HUDEP-2 (cell line): ENCODE data around the gene GSK3A.

ENCODE experiments used
- DNase-seq, 76 experiments: peaks; one replicate each; lab custom pipeline; 2025; ENCODE audit not compliant: unreplicated experiment in 76 of 76; lab: John Stamatoyannopoulos, UW

The GSK3A gene

DNA sequence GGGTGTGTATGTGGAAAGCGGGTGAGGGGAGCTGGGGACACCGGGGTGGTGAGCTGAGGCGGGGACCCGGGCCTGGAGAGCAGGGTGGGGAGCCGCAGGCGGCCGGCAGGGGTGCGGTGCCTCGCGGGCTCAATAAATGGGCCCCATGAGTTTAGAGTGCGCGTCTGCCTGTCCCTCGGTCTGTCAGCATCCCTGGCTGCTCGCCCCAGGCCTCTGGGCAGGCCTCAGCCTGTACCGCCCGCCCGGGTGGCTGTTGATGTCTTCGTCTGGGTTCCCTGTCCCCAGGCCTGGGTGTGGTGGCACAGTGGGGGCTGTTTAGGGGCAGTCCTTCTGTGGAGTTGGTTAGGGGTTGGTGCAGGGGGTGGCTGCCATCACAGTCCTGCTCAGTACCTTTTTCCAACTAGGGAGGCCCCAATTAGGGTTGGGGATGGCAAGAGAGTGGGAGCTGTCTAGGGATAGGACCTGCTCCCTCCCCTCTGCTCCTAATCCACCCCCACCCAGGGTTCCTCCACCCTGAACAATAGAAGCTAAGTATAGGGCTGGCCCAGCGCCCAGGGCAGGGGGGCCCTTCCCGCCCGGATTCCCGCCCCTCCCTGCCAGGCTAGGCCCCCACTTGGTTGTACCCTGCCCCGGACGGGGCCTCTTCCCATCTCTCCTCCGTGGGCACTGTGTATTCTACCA, 38.9 kb upstream of the GSK3A start:
- peak in 71 of 76 experiments; percentile 21 to 87 (median 73) for DNase-seq

DNA sequence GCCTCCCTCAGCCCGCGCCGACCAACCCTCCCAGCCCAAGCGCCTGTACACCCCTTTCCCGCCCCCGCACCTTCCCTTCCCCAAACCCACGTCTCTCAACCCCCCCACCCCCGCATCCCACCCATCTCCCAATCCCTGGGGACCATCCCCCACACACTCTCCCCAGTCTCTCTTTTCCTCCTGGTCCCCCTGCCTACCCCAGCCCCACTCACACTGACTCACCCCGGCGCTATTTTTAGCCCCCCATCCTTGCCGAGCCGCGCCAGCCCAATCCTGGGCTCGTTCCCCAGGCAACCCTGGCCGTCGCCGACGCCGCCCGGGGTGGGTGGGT, 38.4 kb upstream of the GSK3A start:
- DNase-seq, result peak in 3 of 76 experiments; percentile 68 to 79 (median 74)

DNA sequence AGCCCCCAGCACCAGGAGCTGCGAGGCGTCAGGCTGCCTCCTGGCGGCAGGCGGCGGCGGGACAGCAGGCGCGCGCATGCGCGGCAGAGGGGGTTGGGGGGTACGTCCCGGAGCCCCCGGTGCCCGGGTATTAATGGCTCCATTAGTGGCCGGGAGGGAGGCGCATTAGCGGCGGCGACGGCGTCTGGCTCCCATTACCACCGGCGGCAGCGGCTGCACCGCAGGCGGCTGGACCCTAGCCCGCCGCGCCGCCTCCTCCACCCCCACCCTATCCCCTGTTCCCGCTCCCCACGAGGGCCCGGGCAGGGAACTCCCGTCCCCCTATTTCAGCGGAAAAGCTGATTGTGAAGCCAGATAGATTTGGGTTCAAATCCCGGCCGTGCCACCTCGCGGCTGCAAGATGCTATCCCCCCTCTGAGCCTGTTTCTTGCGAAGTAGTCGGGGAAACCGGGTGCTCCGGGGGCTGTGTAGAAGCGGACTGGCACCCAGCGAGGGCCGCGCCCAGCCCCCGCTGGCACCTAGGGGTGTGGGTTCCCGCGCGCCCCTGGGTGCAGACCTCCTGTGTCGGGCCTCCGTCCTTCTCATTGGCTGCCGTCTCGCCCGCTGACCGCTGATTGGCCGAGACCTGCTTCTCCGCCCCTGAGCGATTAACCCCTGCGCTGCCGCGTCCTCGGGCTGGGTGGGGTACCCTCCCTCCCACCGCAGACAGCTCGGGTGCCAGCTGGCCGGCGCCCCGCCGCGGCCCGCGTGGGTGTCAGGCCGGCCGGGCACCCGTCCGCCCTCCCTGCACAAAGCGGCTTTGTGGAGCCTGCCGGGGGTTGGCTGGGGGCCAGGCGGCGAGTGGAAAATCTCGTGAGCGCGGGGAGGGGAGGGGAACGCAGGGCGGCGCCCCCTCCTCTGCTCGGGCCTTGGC, 37.8 kb upstream of the GSK3A start:
- peak; percentile 57 to 99 (median 98) for DNase-seq

DNA sequence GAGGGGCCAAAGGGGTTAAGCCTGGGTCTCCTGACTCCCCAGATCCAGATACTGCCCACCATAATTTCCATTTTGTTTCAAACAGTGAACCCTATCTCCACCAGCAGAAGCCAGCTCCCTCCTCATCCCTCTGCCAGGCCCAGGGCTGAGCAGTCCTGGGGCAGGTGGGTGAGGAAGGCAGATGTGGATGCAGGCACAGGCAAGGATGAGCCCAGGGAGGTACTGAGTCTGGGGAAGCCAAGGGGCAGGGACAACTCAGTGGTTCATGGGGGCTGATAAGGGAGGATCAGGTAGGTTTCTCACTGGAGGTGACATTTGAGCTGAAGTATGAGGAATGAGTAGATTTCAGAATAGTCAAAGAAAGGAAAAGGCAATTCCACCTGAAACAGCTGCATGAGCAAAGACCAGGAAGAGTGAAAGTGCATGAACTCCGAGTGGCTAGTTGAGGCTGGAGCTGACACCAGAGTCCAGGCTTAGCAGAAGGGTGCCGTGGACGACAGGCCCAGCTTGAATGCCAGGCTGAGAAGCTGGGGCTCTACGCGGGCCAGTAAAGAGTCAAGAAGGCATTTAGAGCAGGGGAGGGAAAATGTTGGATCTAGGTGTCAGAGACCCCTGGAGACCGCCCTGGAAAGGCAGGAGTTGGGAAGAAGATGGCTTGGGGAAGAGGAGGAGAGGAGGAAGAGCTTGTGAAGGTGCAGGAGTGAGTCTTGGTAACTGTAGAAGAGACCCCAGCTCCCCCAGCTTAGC, 36.9 kb upstream of the GSK3A start:
- DNase-seq, result peak in 3 of 76 experiments; percentile 57 to 68 (median 65)

DNA sequence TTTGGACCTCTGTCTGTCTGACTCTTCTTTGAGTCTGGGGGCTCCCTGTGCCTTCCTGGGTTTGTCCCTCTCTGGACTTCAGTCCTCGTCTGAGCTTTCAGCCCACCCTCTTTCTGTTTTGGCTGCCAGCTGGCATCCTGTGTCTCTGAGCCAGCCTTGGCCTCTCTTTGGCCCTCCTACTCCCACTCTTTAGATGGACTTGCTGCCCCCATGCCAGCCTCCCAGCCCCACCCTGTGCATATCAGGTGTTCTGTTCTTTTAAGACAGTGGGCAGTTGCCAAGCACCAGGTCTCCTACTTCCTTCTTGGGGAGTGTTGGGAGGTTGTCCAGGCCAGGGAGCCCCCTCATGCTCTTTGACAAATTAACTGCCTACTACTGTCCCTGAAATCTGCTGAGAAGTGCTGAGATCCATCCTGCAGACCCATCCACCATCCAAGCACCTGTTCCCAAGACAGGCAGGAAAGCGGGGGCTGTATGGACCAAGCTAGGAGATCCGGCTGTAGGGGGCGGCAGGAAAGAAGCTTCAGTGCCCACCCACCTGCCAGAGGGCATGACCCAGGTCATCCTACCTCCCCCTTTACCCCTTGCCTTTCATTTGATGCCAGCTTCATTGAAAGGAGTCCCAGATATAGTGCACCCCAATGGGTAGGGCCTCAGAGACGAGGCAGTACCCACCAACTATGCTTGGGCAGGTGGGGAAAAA, 36.2 kb upstream of the GSK3A start:
- no peak for DNase-seq

DNA sequence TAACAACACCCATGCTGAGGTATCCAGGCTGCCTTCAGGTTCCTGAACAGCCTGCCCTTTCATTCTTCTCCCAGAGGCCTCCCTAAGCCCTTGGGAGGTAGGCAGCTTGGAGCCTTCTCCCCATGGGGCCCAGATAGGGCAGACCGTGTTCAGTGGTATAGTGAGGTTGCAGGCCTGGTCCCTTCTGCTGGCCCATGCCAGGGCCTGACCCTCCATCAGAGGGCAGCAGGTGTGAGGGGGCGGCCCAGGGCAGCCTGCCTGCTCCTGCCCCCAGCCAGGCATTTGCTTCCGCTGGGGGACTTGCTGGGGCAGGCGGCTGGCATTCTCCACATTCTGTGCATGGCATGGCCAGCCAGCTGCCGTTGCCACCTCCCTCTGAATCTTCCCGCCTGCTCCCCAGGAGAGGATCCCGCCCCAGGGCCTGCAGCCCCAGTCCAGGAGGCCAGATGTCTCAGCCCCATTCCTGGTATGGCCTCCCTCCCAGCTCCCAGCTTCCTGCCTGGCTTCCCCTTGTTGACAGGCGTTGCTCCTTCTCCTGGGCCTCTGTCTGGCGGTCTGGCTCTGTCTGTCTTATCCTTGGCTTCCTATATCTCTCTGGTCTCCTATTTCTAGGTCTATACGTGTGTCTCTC, 35.5 kb upstream of the GSK3A start:
- no peak for DNase-seq

DNA sequence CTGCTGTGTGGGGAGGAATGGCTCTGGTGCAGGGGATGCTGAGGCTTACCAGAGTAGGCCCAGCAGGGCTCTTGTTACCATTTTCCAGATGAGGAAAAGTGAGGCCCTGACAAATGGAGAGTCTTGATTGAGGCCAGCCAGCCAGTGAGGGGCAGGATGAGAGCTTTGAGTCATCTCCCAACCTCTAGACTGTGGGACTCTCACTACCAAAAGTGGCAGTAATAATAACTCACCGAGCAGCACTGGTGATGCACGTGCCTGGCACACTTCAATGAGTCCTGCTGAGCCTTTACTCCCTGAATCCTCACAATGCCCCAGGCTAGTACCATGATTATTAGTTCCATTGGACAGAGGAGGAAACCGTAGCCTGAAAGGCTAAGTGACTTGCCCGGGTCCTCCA, 34.4 kb upstream of the GSK3A start:
- DNase-seq, result no peak

DNA sequence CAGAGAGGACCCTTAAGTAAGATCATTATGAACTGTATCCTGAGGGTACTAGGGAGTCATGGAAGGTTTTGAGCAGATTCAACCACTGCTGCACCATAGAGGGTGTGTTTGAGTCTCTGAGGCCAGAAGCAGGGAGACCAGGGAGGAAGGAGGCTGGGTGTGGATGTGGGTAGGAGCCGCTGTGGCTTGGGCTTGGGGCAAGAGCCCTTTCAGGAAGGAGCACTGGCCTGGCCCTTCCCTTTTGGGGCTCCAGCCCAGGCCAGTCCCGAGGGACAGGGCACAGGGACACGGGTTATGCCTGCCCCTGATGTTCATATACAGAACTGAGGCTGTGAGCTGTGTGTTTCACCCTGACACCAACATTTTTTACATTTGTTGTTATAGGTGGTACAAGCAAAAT, 33.9 kb upstream of the GSK3A start:
- DNase-seq, result no peak

DNA sequence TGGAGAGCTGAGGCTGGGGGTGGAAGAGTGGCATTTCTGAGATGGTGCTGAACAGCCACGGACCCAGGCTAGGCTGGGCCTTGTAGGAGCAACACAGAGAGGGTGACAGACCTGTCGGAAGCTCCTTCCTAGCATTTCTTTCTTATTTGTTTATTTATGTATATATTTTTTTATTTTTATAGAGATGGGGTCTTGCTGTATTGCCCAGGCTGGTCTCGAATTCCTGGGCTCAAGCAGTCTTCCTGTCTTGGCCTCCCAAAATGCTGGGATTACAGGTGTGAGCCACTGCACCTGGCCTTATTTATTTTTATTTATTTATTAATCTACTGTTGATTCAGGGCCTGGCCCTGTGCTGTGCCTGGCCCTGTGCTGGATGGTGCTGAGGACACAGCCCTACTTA, 33.1 kb upstream of the GSK3A start:
- DNase-seq, result no peak

DNA sequence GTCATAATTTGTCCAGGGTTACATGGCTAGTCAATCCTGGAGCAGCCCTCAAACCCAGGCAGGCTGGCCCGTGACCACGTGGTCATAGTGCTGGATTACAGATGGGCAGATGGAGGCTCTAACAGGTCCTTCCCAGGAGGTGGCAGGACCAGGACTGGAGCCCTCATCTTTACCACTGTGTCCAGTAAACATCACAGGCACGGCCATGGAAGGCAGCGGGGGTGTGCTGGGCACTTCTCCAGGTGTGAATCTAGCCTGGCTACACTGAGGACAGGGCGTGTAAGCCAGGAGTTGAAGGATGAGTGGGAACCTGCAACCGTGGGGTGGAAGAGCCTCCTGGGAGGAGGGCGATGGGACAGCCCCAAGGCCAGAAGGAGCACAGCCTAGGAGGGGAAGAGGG, 32.7 kb upstream of the GSK3A start:
- no peak for DNase-seq

DNA sequence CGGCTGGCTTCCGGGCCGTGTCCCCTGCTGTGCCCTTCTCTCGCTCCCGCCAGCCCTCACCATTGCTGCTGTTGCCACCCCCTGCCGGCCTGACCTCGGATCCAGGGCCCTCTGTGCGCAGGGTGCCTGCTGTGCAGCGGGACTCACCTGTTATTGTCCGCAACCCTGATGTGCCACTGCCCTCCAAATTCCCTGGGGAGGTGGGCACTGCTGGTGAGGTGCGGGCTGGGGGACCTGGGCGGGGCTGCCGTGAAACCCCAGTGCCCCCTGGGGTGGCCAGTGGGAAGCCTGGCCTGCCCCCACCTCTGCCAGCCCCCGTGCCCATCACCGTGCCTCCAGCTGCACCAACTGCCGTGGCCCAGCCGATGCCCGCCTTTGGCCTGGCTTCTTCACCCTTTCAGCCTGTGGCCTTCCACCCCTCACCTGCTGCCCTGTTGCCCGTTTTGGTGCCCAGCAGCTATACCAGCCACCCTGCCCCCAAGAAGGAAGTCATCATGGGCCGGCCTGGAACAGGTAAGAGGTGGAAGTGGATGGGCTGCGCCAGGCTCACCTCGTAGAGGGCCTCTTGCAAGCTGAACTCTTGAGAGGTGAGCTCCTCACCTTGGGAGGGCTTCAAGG, 31.8 kb upstream of the GSK3A start:
- DNase-seq, result no peak

DNA sequence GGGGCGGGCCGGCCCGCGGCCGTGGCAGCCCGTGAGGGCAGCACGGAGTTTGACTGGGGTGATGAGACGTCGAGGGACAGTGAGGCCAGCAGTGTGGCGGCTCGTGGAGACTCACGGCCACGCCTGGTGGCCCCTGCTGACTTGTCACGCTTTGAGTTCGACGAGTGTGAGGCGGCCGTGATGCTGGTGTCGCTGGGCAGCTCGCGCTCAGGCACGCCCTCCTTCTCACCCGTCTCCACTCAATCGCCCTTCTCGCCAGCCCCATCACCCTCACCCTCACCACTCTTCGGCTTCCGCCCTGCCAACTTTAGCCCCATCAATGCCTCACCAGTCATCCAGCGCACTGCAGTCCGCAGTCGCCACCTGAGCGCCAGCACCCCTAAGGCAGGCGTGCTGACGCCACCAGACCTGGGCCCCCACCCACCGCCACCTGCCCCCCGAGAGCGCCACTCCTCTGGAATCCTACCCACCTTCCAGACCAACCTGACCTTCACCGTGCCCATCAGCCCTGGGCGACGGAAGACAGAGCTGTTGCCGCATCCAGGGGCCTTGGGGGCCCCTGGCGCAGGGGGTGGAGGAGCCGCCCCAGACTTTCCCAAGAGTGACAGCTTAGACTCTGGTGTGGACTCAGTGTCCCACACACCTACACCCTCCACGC, 31.1 kb upstream of the GSK3A start:
- DNase-seq, result no peak

DNA sequence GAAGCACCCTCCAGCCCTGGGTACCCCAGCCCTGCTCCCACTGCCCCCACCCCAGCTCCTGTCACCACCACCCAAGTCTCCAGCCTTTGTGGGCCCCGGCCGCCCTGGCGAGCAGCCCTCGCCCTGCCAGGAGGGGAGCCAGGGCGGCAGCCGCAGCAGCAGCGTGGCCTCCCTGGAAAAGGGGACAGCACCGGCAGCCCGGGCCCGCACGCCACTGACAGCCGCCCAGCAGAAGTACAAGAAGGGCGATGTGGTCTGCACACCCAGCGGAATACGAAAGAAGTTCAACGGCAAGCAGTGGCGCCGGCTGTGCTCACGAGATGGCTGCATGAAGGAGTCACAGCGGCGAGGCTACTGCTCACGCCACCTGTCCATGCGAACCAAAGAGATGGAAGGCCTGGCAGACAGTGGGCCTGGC, 30.6 kb upstream of the GSK3A start:
- no peak for DNase-seq

DNA sequence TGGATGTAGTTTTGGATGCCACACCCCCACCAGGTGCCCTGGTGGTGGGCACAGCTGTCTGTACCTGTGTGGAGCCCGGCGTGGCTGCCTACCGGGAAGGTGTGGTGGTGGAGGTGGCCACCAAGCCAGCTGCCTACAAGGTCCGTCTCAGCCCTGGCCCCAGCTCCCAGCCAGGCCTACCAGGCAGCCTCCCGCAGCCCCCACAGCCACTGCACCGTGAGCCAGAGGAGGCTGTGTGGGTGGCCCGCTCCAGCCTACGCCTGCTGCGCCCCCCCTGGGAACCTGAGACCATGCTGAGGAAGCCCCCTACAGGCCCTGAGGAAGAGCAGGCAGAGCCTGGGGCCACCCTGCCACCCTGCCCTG, 30.1 kb upstream of the GSK3A start:
- no peak for DNase-seq

DNA sequence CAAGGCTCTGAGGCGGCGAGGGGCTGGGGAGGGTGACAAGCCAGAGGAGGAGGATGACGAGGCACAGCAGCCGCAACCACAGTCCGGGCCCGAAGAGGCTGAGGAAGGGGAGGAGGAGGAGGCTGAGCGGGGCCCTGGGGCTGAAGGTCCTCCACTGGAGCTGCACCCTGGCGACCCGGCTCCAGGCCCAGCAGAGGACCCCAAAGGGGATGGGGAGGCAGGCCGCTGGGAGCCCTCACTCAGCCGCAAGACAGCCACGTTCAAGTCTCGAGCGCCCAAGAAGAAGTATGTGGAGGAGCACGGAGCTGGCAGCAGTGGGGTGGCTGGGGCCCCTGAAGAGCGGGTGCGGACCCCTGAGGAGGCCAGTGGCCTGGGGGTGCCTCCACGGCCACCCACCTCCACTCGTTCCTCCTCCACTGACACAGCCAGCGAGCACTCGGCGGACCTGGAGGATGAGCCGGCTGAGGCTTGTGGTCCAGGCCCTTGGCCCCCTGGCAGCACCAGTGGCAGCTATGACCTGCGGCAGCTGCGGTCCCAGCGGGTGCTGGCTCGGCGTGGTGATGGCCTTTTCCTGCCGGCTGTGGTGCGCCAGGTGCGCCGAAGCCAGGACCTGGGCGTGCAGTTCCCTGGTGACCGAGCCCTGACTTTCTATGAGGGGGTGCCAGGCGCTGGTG, 29.6 kb upstream of the GSK3A start:
- no peak for DNase-seq

DNA sequence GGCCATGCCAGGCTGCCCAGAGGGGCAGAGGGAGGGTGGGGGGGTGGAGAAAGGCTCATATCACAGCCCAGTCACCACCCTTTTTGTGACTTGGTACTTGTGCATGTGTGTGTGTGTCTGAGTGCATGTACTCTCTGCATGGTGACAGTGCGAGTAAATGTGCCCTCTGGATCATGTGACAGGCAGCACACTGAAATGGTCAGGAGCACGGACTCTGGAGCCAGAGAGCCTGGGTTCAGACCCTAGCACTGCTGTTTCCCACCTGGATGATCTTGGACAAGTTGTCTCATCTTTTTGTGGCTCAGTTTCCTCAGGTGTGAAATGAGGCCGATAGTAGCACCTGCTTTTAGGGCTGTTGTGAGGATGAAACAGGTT, 28.6 kb upstream of the GSK3A start:
- peak in 2 of 76 experiments; percentile 29 to 30 for DNase-seq

DNA sequence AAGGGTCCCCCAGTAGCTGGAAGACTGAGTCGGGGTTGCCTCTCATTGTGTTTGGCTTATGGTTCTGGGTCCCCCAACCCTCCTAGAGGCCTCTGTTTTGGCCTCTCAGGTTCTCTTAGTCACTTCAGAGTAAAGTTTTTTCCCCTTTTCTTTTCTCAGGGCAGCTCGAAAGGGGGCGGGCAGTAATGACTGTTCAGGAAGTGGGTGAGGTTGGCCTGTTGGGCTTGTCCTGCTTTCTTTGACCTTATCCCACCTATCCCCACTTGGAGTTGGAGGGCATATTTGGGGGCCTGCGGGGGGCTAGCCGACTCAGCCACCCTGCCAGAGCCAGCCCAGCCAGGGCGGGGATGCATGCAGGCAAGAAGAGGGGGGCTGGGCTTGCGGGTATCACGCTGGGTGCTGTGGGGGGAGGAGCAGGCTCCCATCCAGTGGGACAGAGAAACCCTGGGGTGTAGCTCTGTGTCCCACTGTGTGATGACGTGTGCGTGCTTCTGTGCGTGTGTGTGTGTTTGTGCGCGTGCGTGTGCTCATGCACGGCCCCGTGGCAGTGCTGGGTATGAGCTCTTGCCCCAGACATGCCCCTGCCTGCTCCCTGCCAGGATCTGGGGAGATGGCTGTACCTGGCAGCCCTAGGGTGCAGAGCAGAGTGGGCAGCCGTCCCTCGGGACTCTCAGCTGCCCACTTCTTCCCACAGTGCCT, 28.1 kb upstream of the GSK3A start:
- peak in 44 of 76 experiments; percentile 27 to 76 (median 50) for DNase-seq
